ENCODE results near the gene LMTK3.

LMTK3 gene

GRCh38 chr19:48508729-48509411, 2.8 kb downstream of the LMTK3 start:
- no peak for DNase-seq (ENCODE audit: low read depth)
- TF ChIP-seq, protein P1, sequence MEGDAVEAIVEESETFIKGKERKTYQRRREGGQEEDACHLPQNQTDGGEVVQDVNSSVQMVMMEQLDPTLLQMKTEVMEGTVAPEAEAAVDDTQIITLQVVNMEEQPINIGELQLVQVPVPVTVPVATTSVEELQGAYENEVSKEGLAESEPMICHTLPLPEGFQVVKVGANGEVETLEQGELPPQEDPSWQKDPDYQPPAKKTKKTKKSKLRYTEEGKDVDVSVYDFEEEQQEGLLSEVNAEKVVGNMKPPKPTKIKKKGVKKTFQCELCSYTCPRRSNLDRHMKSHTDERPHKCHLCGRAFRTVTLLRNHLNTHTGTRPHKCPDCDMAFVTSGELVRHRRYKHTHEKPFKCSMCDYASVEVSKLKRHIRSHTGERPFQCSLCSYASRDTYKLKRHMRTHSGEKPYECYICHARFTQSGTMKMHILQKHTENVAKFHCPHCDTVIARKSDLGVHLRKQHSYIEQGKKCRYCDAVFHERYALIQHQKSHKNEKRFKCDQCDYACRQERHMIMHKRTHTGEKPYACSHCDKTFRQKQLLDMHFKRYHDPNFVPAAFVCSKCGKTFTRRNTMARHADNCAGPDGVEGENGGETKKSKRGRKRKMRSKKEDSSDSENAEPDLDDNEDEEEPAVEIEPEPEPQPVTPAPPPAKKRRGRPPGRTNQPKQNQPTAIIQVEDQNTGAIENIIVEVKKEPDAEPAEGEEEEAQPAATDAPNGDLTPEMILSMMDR (IDR thresholded peaks at IDR 0.05; ENCODE audit: control insufficient read depth, extremely low read depth, insufficient read depth): no peak
- H3K4me3 ChIP-seq (ENCODE audit: low read depth, low read length): no peak overlapping the region

- no peak overlapping the region for H3K4me3 ChIP-seq (ENCODE audit: low read depth, low read length)
- DNase-seq (ENCODE audit: low read depth): no peak
- TF ChIP-seq, protein P1 (IDR thresholded peaks at IDR 0.05; ENCODE audit: control insufficient read depth, extremely low read depth, insufficient read depth): no peak
These were observed 3.7 kb downstream of the LMTK3 start for GRCh38 chr19:48507911-48508439.

DNA sequence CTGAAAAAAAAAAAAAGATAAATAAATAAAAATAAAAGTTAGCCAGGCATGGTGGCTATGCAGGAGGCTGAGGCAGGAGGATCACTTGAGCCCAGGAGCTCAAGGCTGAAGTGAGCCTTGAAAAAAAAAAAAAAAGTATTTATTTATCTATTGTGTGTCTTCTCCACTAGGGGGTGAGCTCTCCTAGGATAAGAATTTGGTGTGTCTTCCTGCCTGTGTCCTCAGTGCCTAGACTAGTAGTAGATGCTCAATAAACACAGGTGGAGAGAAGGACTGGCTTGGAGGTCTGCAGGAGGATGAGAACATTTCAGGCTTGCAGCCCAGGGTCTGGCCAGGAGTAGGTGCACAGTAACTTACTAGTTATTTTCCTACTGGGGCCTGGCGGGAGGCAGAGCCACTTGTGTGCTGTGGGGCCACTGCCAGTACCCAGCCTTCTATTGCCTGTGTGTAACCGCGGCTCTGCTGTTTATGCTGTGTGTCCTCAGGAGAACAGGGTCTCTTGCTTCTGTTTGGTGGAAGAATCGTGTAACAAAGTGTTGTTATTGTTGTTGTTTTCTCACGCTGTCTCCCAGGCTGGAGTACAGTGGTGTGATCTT, 5.4 kb downstream of the LMTK3 start:
- TF ChIP-seq, protein P1 (IDR thresholded peaks at IDR 0.05; ENCODE audit: control insufficient read depth, extremely low read depth, insufficient read depth): 0 out of 2 replicates have a peak, but pooled peaks have one; percentile 32
- DNase-seq (ENCODE audit: low read depth): no peak

DNA sequence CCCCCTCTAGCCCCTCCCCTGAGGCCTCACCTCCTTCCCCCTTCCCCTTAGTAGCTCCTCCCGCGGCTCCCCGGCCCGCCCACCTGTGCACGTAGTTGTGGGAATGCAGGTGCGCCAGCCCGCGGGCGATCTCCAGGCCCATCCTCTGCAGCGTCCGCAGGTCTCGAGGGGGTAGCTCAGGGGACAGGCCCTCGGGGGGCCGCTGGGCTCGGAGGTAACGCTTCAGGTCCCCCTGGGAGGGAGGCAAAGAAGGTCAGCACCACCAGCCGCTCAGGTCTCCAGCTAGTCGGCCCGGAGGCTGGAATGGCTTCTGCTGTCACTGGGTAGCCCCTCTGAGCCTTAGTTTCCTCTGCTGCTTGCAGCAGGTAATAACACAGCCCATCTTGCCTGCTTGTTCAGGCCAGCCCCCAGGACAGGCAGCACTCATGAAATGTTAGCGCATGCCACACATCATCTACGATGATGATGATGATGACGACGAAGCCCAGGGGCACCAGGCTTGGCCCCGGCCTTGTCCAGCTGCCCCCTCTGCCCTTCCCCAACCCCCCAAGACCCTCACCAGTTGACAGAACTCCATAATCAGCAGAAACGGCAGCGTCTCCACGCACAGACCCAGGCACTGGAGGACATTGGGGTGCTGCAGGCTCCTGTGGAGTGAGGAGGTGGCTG, 9.2 kb downstream of the LMTK3 start:
- DNase-seq (ENCODE audit: low read depth): no peak
- peak overlapping the region; percentile 49 for H3K4me3 ChIP-seq (ENCODE audit: low read depth, low read length)
- TF ChIP-seq, protein P1 (IDR thresholded peaks at IDR 0.05; ENCODE audit: control insufficient read depth, extremely low read depth, insufficient read depth): no peak

More for the DNA sequence above, 5.4 kb downstream of the LMTK3 start:
- H3K4me3 ChIP-seq (ENCODE audit: low read depth, low read length): no peak overlapping the region

DNA sequence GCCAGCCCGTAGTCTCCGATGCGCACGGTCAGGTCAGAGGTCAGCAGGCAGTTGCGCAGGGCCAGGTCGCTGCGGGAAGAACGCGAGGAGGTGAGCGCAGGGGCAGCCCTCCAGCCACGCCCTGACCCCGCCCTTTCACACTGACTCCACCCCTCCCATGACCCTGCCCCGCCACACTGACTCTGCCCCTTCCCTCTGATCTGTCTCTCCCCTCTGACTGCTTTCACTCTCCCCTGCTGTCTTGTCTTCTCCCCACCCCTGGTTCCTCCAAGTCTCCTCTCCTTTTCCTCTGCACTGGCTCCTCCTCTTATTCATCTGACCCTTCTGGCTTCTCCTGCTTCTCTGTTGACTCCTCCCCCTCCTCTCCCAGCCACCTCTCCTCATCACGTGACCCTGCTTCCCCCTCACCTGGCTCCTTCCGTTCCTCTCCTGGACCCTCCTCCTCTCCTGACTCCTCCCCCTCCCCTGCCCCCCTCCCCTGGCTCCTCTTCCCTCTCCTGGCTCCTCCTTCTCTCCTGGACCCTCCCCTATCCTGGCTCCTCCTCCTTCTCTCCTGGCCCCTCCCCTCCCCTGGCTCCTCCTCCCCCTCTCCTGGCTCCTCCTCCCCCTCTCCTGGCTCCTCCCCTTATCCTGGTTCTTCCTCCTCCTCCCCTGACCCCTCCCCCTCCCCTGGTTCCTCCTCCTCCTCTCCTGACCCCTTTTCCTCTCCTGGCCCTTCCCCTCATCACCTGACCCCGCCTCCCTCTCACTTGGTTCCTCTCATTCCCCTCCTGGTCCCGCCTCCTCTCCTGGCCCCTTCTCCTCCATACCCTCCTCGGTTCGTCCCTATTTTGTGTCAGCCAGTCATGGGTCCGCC, 9.9 kb downstream of the LMTK3 start:
- H3K4me3 ChIP-seq (ENCODE audit: low read depth, low read length): peak overlapping the region; percentile 66
- TF ChIP-seq, protein P1 (IDR thresholded peaks at IDR 0.05; ENCODE audit: control insufficient read depth, extremely low read depth, insufficient read depth): no peak
- DNase-seq (ENCODE audit: low read depth): peak; percentile 91

GRCh38 chr19:48500830-48501493, 10.7 kb downstream of the LMTK3 start:
- no peak for DNase-seq (ENCODE audit: low read depth)
- TF ChIP-seq, protein P1 (IDR thresholded peaks at IDR 0.05; ENCODE audit: control insufficient read depth, extremely low read depth, insufficient read depth): no peak
- H3K4me3 ChIP-seq (ENCODE audit: low read depth, low read length): peak overlapping the region; percentile 66
